Tibial nerve (tissue), 4 donors: ENCODE measurements around the gene SHB. TPM values are rescaled to one million over a fixed set of nuclear protein-coding genes. Genes with fewer than 3 reads are reported as not detected.

Source experiments
- DNase-seq, 2 donors: peaks; one replicate each; pipeline ENCODE4 v3.0.0-alpha.2; 2019; ENCODE audit warnings: low spot score in 2 of 2
- H3K27ac ChIP-seq, 4 donors: fragments of 200-600 bp; sonication (generic) in 3 of 4; one replicate each; pipeline ENCODE4 v1.5.1; 2017 to 2019; ENCODE audit warnings: mild to moderate bottlenecking in 1 of 4
- H3K27me3 ChIP-seq, 2 donors: fragments of 200-600 bp; sonication (generic) in 1 of 2; one replicate each; pipeline versions ENCODE4 v1.5.1 to v1.6.0; 2017 to 2019
- H3K36me3 ChIP-seq, 3 donors: fragments of 200-600 bp; sonication (generic); one replicate each; pipeline ENCODE4 v1.5.1; 2018 to 2019
- H3K4me1 ChIP-seq, 4 donors: fragments of 200-600 bp; sonication (generic) in 3 of 4; one replicate each; pipeline ENCODE4 v1.5.1; 2017 to 2019
- H3K4me3 ChIP-seq, 4 donors: fragments of 200-600 bp; sonication (generic) in 3 of 4; one replicate each; pipeline ENCODE4 v1.5.1; 2017 to 2019; ENCODE audit warnings: mild to moderate bottlenecking in 1 of 4, moderate library complexity in 1 of 4
- H3K9me3 ChIP-seq, 4 donors: fragments of 200-600 bp; sonication (generic) in 3 of 4; one replicate each; pipeline ENCODE4 v1.5.1; 2017 to 2019
- CTCF ChIP-seq, 5 experiments: fragments of 200-600 bp in 3 of 5; fragments of 450-650 bp in 2 of 5; sonication (generic) in 3 of 5; IDR thresholded peaks; one replicate each; pipeline ENCODE4 v1.5.1; 2016 to 2019; ENCODE audit warnings: antibody characterized with exemption in 5 of 5, mild to moderate bottlenecking in 3 of 5, moderate library complexity in 2 of 5
- EP300 ChIP-seq, 2 donors: sonication (generic); formaldehyde crosslinking; IDR thresholded peaks; one replicate each; pipeline ENCODE4 v1.6.1; 2017; ENCODE audit warnings: antibody characterized with exemption in 2 of 2, mild to moderate bottlenecking in 1 of 2
- POLR2A ChIP-seq, 2 donors: fragments of 450-650 bp; IDR thresholded peaks; one replicate each; pipeline ENCODE4 v1.6.1; 2017; ENCODE audit warnings: antibody characterized with exemption in 2 of 2, mild to moderate bottlenecking in 2 of 2, moderate library complexity in 2 of 2
- WGBS, 2 donors: methylation state at CpG; one replicate each; pipeline ENCODE4 v1.1.5; 2018; 5-methylcytosine and 5-hydroxymethylcytosine counted together
- total RNA-seq, 4 donors: library from RNA; depleted of rRNA; stranded (reverse); fragments of >200 nt; gene quantifications; one replicate each; pipeline ENCODE4 v1.1.0, GENCODE V29; 2016

The SHB gene
- total RNA-seq, 4 donors from 2014 or later = 6.3 to 15.9 (median 11.6) TPM

DNA sequence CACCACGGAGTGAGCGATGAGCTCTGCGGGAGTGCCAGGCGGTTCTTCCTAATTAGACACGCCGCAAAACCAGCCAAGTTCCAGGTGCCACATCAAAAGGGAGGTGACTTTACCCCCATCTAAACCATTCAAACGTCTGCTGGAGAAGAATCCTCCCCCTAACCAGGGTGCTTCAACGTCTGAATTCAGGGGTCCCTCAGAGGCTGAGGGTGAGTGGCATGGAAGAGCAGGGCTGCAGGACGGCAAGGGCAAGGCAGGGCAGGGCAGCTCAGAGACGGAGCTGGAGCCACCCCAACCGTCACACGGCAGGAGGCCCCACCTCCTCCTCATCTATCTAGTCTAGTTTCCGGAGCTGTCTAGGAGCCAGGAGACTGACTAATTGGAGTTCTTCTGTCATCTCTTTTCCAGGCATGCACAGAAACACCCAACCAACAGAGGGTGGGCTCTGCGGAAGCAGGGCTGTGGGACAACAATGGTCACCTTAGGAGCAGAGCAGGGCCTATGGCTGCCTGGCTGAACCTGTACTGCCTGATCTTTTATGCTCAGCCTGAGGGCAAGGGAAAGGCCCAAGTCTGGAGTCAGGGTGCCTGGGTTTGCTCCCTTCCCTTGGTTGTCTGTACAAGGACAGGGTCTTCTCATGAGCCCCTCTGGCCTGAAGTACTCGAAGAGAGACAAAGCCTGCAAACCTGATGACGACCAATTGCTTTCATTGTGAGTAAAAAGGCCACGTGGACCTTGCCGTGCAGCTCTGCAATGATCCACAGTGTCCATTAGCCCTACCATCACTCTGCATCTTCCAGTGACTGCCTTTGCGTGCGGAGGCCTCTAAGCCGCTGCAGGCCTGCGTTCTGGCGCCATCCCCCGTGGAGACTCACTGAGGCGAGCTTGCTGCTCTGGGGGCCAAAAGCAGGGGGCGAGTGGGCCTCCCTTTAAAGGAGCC, 84.1 kb downstream of the SHB start:
- no peak for DNase-seq
- no peaks in the 10 kb centered on the region for H3K27me3 ChIP-seq

GRCh38 chr9:37984278-37984671, 84.8 kb downstream of the SHB start:
- no peak overlapping the region for H3K4me3 ChIP-seq
- no peaks in the 10 kb centered on the region for H3K9me3 ChIP-seq
- H3K27ac ChIP-seq = no peak overlapping the region
- H3K36me3 ChIP-seq = no peaks in the 10 kb centered on the region
- no peak for TF ChIP-seq CTCF (IDR thresholded peaks at IDR 0.05)
- TF ChIP-seq POLR2A (IDR thresholded peaks at IDR 0.05) = no peak
- no peak for TF ChIP-seq EP300 (IDR thresholded peaks at IDR 0.05)
- WGBS, 2 donors = 89 to 96% methylated on average over 5 of the region's 5 CpGs
- H3K4me1 ChIP-seq = peaks cover 0 to 10% (median 0%) of the 10 kb centered on the region in 4 donors
- H3K27me3 ChIP-seq = no peaks in the 10 kb centered on the region
- DNase-seq = no peak

More for the DNA sequence above, 84.1 kb downstream of the SHB start:
- no peak overlapping the region for H3K4me3 ChIP-seq
- H3K9me3 ChIP-seq = no peaks in the 10 kb centered on the region
- no peaks in the 10 kb centered on the region for H3K36me3 ChIP-seq
- H3K4me1 ChIP-seq = peaks cover 0 to 10% (median 0%) of the 10 kb centered on the region in 4 donors
- no peak for TF ChIP-seq EP300 (IDR thresholded peaks at IDR 0.05)
- TF ChIP-seq CTCF (IDR thresholded peaks at IDR 0.05) = no peak
- no peak for TF ChIP-seq POLR2A (IDR thresholded peaks at IDR 0.05)
- H3K27ac ChIP-seq = no peak overlapping the region
- WGBS, 2 donors = 68 to 69% methylated on average over 25 to 26 of the region's 26 CpGs

GRCh38 chr9:37983381-37984067, 85.5 kb downstream of the SHB start:
- Histone ChIP-seq H3K27me3 (no peaks in the 10 kb centered on the region), H3K4me1 (peaks cover 0 to 10% (median 0%) of the 10 kb centered on the region in 4 donors), H3K27ac (no peak overlapping the region), H3K36me3 (no peaks in the 10 kb centered on the region), H3K9me3 (no peaks in the 10 kb centered on the region), H3K4me3 (no peak overlapping the region)
- no peak for TF ChIP-seq CTCF (IDR thresholded peaks at IDR 0.05)
- TF ChIP-seq EP300 (IDR thresholded peaks at IDR 0.05) = no peak
- TF ChIP-seq POLR2A (IDR thresholded peaks at IDR 0.05) = no peak
- no peak for DNase-seq
- WGBS, 2 donors = 90 to 91% methylated on average over 12 of the region's 12 CpGs

DNA sequence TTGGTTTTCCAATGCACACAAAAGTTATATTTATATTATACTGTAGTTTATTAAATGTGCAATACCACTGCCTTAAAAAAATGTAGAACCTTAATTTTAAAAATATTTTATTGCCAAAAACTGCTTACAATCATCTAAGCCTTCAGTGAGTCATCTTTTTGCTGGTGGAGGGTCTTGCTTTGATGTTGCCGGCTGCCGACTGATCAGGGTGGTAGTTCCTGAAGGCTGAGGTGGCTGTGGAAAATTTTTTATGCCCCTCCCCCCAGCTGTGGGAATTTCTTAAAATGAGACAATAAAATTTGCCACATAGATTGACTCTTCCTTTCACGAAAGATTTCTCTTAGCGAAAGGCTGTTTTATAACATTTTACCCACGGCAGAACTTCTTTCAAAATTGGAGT, 89.2 kb downstream of the SHB start:
- Histone ChIP-seq H3K27me3 (no peaks in the 10 kb centered on the region), H3K4me1 (peaks cover 0 to 7% (median 0%) of the 10 kb centered on the region in 4 donors), H3K4me3 (no peak overlapping the region), H3K9me3 (no peaks in the 10 kb centered on the region), H3K27ac (no peak overlapping the region), H3K36me3 (no peaks in the 10 kb centered on the region)
- 88 to 97% methylated on average over 5 of the region's 5 CpGs for WGBS, 2 donors
- no peak for TF ChIP-seq CTCF (IDR thresholded peaks at IDR 0.05)
- TF ChIP-seq EP300 (IDR thresholded peaks at IDR 0.05) = no peak
- TF ChIP-seq POLR2A (IDR thresholded peaks at IDR 0.05) = no peak
- DNase-seq = no peak

- 82 to 85% methylated on average over 3 of the region's 3 CpGs for WGBS, 2 donors
- peaks cover 0 to 7% (median 0%) of the 10 kb centered on the region in 3 donors for H3K36me3 ChIP-seq
- peaks cover 0 to 5% (median 0%) of the 10 kb centered on the region in 4 donors for H3K4me1 ChIP-seq
- no peaks in the 10 kb centered on the region for H3K27me3 ChIP-seq
- TF ChIP-seq POLR2A (IDR thresholded peaks at IDR 0.05) (no peak), CTCF (IDR thresholded peaks at IDR 0.05) (no peak), EP300 (IDR thresholded peaks at IDR 0.05) (no peak)
- H3K9me3 ChIP-seq = no peaks in the 10 kb centered on the region
- DNase-seq = no peak
- H3K4me3 ChIP-seq = no peak overlapping the region
- H3K27ac ChIP-seq = no peak overlapping the region
These were observed 90.0 kb downstream of the SHB start for GRCh38 chr9:37978983-37979382.
